ENCODE measurements around the gene DUXB.

GRCh38 chr16:75702242-75702641, 981 bp upstream of the DUXB start:
- TF ChIP-seq CTCF (IDR thresholded peaks at IDR 0.05 in 8 of 11, conservative IDR thresholded peaks at IDR 0.05 in 3 of 11), result no peak
- no peak for TF ChIP-seq POLR2A (IDR thresholded peaks at IDR 0.05)
- no peak for TF ChIP-seq POLR2AphosphoS5 (IDR thresholded peaks at IDR 0.05)

All from spleen (tissue), 7 donors.